ENCODE data around the gene SEMA3F.

The SEMA3F gene

DNA sequence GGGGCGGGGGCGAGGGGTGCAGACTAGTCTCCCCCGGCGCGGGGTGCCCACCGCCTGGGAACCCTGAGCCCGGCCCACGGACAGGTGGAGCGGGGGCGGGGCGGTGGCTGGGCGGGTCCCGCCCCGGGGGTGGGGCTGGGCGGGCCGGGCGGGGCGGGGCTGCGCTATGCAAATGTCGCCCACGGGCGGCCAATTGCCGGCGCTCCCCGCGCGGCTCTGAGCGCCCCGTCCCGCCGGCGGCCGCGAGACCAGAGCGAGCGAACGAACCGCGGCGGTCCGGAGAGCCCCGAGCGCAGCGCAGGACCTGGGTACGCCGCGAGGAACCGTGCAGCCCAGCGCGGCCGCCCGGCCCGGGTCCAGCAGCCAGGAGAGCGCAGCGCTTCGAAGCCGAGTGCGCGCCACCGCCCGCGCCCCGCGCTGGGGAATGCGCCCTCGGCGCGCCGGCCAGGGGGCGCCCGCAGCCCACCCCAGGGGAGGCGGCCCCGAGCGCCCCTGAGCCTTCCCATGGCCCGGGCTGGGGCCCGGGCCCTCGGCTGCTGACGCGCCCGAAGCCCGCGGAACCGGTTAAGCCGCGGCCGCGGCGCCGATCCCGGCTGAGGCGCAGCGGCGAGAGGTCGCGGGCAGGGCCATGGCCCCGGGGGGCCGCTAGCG, at the start of gene SEMA3F:
SEMA3F (plus strand) TSS at position 485 of the 651 bp plus-strand sequence. CDS start 4,299 bp downstream, outside the sequence.
- no peak for TF ChIP-seq CTCF (IDR thresholded peaks at IDR 0.05; ENCODE audit: borderline replicate concordance, control extremely low read depth, extremely low read depth, insufficient read depth, missing control alignments)
- in situ Hi-C loops (cut with MboI; ENCODE audit: low sequenced_read_pairs, unreplicated experiment), result no loop called here
- peak; percentile 93 for DNase-seq (ENCODE audit: low spot score)

GRCh38 chr3:50111757-50112156, 43.4 kb upstream of the SEMA3F start:
- in situ Hi-C loops (cut with MboI; ENCODE audit: low sequenced_read_pairs, unreplicated experiment), result no loop called here
- no peak for TF ChIP-seq CTCF (IDR thresholded peaks at IDR 0.05; ENCODE audit: borderline replicate concordance, control extremely low read depth, extremely low read depth, insufficient read depth, missing control alignments)

DNA sequence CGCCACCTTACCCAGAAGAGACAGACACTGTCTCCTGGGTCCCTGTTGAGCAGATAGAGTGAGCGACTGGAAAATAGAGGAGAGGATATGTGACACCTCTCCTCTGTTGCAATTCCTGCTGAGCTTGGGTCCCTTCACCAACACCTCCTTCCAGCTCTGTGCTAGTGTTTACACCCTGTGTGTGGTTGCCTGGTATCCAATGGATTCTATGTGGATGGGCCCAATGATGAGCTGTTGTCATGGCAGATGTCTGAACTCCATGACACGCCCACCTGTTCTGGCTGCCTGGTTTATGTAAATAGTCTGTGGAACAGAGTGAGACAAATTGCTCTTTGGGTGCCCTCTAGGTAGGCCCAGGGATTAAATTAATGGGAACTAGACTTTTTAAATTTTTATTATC, 42.7 kb upstream of the SEMA3F start:
- no peak for DNase-seq (ENCODE audit: low spot score)
- no peak for TF ChIP-seq CTCF (IDR thresholded peaks at IDR 0.05; ENCODE audit: borderline replicate concordance, control extremely low read depth, extremely low read depth, insufficient read depth, missing control alignments)
- in situ Hi-C loops (cut with MboI; ENCODE audit: low sequenced_read_pairs, unreplicated experiment), result no loop called here

More at GRCh38 chr3:50111757-50112156, 43.4 kb upstream of the SEMA3F start:
- DNase-seq (ENCODE audit: low spot score), result no peak

GRCh38 chr3:50117120-50117519, 38.0 kb upstream of the SEMA3F start:
- no peak for TF ChIP-seq CTCF (IDR thresholded peaks at IDR 0.05; ENCODE audit: borderline replicate concordance, control extremely low read depth, extremely low read depth, insufficient read depth, missing control alignments)
- in situ Hi-C loops (cut with MboI; ENCODE audit: low sequenced_read_pairs, unreplicated experiment), result no loop called here
- no peak for DNase-seq (ENCODE audit: low spot score)

- no peak for TF ChIP-seq CTCF (IDR thresholded peaks at IDR 0.05; ENCODE audit: borderline replicate concordance, control extremely low read depth, extremely low read depth, insufficient read depth, missing control alignments)
- no peak for DNase-seq (ENCODE audit: low spot score)
- in situ Hi-C loops (cut with MboI; ENCODE audit: low sequenced_read_pairs, unreplicated experiment), result no loop called here
Observed at GRCh38 chr3:50118237-50118636, 36.9 kb upstream of the SEMA3F start.

GRCh38 chr3:50119786-50120185, 35.3 kb upstream of the SEMA3F start:
- no peak for DNase-seq (ENCODE audit: low spot score)
- in situ Hi-C loops (cut with MboI; ENCODE audit: low sequenced_read_pairs, unreplicated experiment), result no loop called here
- TF ChIP-seq CTCF (IDR thresholded peaks at IDR 0.05; ENCODE audit: borderline replicate concordance, control extremely low read depth, extremely low read depth, insufficient read depth, missing control alignments), result no peak

All from GM13976 (cell line).